OCI-LY7 (cell line): Measurements from ENCODE around the gene PPP2R3B.

Source experiments
- CTCF ChIP-seq: fragments of 200-600 bp; sonication (generic); conservative IDR thresholded peaks from 2 replicates; pipeline ENCODE4 v1.5.1; 2014; ENCODE audit warnings: mild to moderate bottlenecking, antibody characterized with exemption, low read length, moderate library complexity, mixed read lengths
- EZH2phosphoT487 ChIP-seq: fragments of 200-600 bp; sonication (generic); IDR thresholded peaks from 2 replicates; pipeline ENCODE4 v1.6.1; 2018; ENCODE audit warnings: low read depth, borderline replicate concordance, mild to moderate bottlenecking, mixed run types, antibody characterized with exemption, low read length, moderate library complexity, mixed read lengths

- TF ChIP-seq CTCF (no peak), EZH2phosphoT487 (no peak)
These were observed 3.8 kb upstream of the PPP2R3B start for GRCh38 chrX:390459-390858.
